ENCODE measurements around the gene ATXN7. TPM values are rescaled to one million over a fixed set of nuclear protein-coding genes. Genes with fewer than 3 reads are reported as not detected.
A peak's percentile ranks its signal among the peaks of the same experiment; 100 is the strongest.

ATXN7 gene
- total RNA-seq, 3 donors from 2014 or later (not counting 1 experiment from before 2014, with no cell fraction given), result 126 to 176 (median 146) TPM

DNA sequence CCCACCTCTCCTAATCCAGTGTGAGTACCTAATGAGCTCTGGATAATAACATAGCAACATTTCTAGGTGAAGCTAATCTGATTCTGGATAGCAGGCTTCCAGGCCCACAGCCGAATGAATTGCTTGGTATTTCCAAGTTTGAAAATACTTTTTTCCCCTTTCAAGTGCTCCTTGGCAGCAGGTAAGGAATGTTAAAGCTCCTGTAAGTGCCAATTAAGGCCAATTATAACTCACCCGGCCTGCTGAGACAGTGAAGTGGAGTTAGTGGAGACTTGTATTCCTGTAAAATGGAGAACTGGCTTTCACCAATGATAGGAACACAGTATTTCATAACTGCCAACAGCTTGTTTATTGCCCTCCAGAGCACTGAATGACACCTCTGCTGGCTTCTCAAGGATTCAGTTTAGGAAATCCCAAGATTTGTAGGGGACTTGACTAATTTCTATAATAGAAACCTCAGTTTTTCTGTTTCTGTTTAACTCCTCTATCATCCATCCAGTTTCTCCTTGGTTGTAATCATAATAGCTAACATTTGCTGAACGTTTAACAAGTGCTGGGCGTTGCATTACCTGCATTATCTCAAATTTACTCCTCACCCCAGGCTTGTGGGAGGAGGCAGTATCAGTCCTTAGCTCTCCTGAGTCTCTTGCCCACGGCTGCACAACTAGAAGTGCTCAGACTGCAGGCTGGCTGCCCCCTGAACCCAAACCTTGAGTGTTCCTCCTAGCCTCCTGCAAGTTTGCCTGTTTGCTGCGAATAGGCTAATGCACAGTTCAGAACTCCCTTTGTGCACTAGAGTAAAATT is 101.2 kb downstream of the ATXN7 start:
- DNase-seq, result no peak
- H3K4me1 Mint-ChIP-seq, result peaks cover 50 to 52% of the 10 kb centered on the region in 2 donors
- no peaks in the 10 kb centered on the region for H3K9me3 ChIP-seq (ENCODE audit: control insufficient read depth, insufficient read depth, low read length)
- no peaks in the 10 kb centered on the region for H3K9me3 Mint-ChIP-seq
- TF ChIP-seq, protein P1, sequence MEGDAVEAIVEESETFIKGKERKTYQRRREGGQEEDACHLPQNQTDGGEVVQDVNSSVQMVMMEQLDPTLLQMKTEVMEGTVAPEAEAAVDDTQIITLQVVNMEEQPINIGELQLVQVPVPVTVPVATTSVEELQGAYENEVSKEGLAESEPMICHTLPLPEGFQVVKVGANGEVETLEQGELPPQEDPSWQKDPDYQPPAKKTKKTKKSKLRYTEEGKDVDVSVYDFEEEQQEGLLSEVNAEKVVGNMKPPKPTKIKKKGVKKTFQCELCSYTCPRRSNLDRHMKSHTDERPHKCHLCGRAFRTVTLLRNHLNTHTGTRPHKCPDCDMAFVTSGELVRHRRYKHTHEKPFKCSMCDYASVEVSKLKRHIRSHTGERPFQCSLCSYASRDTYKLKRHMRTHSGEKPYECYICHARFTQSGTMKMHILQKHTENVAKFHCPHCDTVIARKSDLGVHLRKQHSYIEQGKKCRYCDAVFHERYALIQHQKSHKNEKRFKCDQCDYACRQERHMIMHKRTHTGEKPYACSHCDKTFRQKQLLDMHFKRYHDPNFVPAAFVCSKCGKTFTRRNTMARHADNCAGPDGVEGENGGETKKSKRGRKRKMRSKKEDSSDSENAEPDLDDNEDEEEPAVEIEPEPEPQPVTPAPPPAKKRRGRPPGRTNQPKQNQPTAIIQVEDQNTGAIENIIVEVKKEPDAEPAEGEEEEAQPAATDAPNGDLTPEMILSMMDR (IDR thresholded peaks at IDR 0.05), result no peak
- H3K36me3 ChIP-seq (ENCODE audit: control insufficient read depth, insufficient read depth, low read length), result no peaks in the 10 kb centered on the region
- H3K4me3 ChIP-seq (ENCODE audit: low read length), result no peak overlapping the region
- peak overlapping the region; percentile 57 to 99 for H3K27ac Mint-ChIP-seq
- no peak overlapping the region for H3K27ac ChIP-seq (ENCODE audit: low read length)
- no peaks in the 10 kb centered on the region for H3K36me3 Mint-ChIP-seq
- intact Hi-C loops (cut with micrococcal nuclease), result loop anchor here (5.0 kb wide), 1 partner anchor 53 kb away; the partner anchor contains the start of gene SCAANT1
- no peaks in the 10 kb centered on the region for H3K27me3 Mint-ChIP-seq (ENCODE audit: low read depth in 2 of 2)
- no peak for ATAC-seq
- H3K4me3 Mint-ChIP-seq, result no peak overlapping the region
- 86% methylated on average over 5 of the region's 6 CpGs for WGBS (ENCODE audit: insufficient coverage)
- H3K4me1 ChIP-seq (ENCODE audit: control insufficient read depth, insufficient read depth, low read length), result peaks cover 15% of the 10 kb centered on the region
- no peaks in the 10 kb centered on the region for H3K27me3 ChIP-seq (ENCODE audit: control insufficient read depth, insufficient read depth, low read length)

- TF ChIP-seq, protein P1 (IDR thresholded peaks at IDR 0.05), result no peak
- Mint-ChIP-seq H3K4me3 (no peak overlapping the region), H3K36me3 (no peaks in the 10 kb centered on the region), H3K27me3 (ENCODE audit: low read depth in 2 of 2) (no peaks in the 10 kb centered on the region), H3K4me1 (peaks cover 54 to 56% of the 10 kb centered on the region in 2 donors), H3K9me3 (no peaks in the 10 kb centered on the region), H3K27ac (peak overlapping the region; percentile 95 to 99)
- peaks cover 5% of the 10 kb centered on the region for H3K36me3 ChIP-seq (ENCODE audit: control insufficient read depth, insufficient read depth, low read length)
- no peak overlapping the region for H3K27ac ChIP-seq (ENCODE audit: low read length)
- H3K4me1 ChIP-seq (ENCODE audit: control insufficient read depth, insufficient read depth, low read length), result peaks cover 22% of the 10 kb centered on the region
- H3K4me3 ChIP-seq (ENCODE audit: low read length), result no peak overlapping the region
- WGBS (ENCODE audit: insufficient coverage), result 96% methylated on average over 4 of the region's 4 CpGs
- no peaks in the 10 kb centered on the region for H3K9me3 ChIP-seq (ENCODE audit: control insufficient read depth, insufficient read depth, low read length)
- intact Hi-C loops (cut with micrococcal nuclease), result loop anchor here (5.0 kb wide), 1 partner anchor 54 kb away; the partner anchor contains the start of gene SCAANT1
- H3K27me3 ChIP-seq (ENCODE audit: control insufficient read depth, insufficient read depth, low read length), result no peaks in the 10 kb centered on the region
- DNase-seq, result no peak
- ATAC-seq, result no peak
These were observed 102.3 kb downstream of the ATXN7 start for GRCh38 chr3:63966007-63966406.

GRCh38 chr3:63966871-63967270 is 103.2 kb downstream of the ATXN7 start:
- no peak for DNase-seq
- H3K27ac ChIP-seq (ENCODE audit: low read length), result peak overlapping the region; percentile 79
- WGBS (ENCODE audit: insufficient coverage), result 88% methylated on average over 1 of the region's 1 CpG
- no peak for ATAC-seq
- H3K9me3 ChIP-seq (ENCODE audit: control insufficient read depth, insufficient read depth, low read length), result no peaks in the 10 kb centered on the region
- no peak overlapping the region for H3K4me3 ChIP-seq (ENCODE audit: low read length)
- Mint-ChIP-seq H3K27ac (peak overlapping the region; percentile 95 to 99), H3K4me3 (peak overlapping the region; percentile 40), H3K9me3 (no peaks in the 10 kb centered on the region), H3K27me3 (ENCODE audit: low read depth in 2 of 2) (no peaks in the 10 kb centered on the region), H3K36me3 (no peaks in the 10 kb centered on the region), H3K4me1 (peaks cover 61% of the 10 kb centered on the region in 2 donors)
- peaks cover 24% of the 10 kb centered on the region for H3K4me1 ChIP-seq (ENCODE audit: control insufficient read depth, insufficient read depth, low read length)
- no peaks in the 10 kb centered on the region for H3K27me3 ChIP-seq (ENCODE audit: control insufficient read depth, insufficient read depth, low read length)
- TF ChIP-seq, protein P1 (IDR thresholded peaks at IDR 0.05), result no peak
- peaks cover 5% of the 10 kb centered on the region for H3K36me3 ChIP-seq (ENCODE audit: control insufficient read depth, insufficient read depth, low read length)
- intact Hi-C loops (cut with micrococcal nuclease), result loop anchor here (5.0 kb wide), 1 partner anchor 55 kb away; the partner anchor contains the start of gene SCAANT1

Data from natural killer cell (primary cell).